HG02642 (cell line): ENCODE results near the gene ZNF813.
"Not testable (repeated sequence)": the region's sequence is repeated elsewhere in the genome, so short reads cannot be mapped to it uniquely, and the experiment has no call there.

Source experiments
- ATAC-seq: cut with Tn5 transposase; IDR thresholded peaks from one replicate; pipeline ENCODE4 v1.9.1; 2021; ENCODE audit warnings: mild to moderate bottlenecking; ENCODE audit not compliant: unreplicated experiment, poor library complexity

Gene ZNF813

GRCh38 chr19:53475470-53475869 lies 7.9 kb downstream of the ZNF813 start:
- not testable (repeated sequence) for ATAC-seq

- ATAC-seq = not testable (repeated sequence)
Measured at GRCh38 chr19:53483751-53484150, 16.2 kb downstream of the ZNF813 start.

- no peak for ATAC-seq
Measured at GRCh38 chr19:53485046-53486004, 17.8 kb downstream of the ZNF813 start.

GRCh38 chr19:53492153-53492552 lies 24.6 kb downstream of the ZNF813 start:
- ATAC-seq = no peak

GRCh38 chr19:53497311-53498023 lies 29.9 kb downstream of the ZNF813 start:
- not testable (repeated sequence) for ATAC-seq

- ATAC-seq = not testable (repeated sequence)
Measured at GRCh38 chr19:53498024-53498395, 30.5 kb downstream of the ZNF813 start.

GRCh38 chr19:53503151-53503550 lies 35.6 kb downstream of the ZNF813 start:
- not testable (repeated sequence) for ATAC-seq

- ATAC-seq = not testable (repeated sequence)
Measured at GRCh38 chr19:53503671-53504364, 36.3 kb downstream of the ZNF813 start.

- ATAC-seq = not testable (repeated sequence)
Measured at GRCh38 chr19:53504365-53504703, 36.8 kb downstream of the ZNF813 start.

- ATAC-seq = no peak
Measured at GRCh38 chr19:53504885-53505284, 37.4 kb downstream of the ZNF813 start.

- no peak for ATAC-seq
Measured at GRCh38 chr19:53506728-53507127, 39.2 kb downstream of the ZNF813 start.

- no peak for ATAC-seq
Measured at GRCh38 chr19:53507523-53508442, 40.2 kb downstream of the ZNF813 start.

- ATAC-seq = no peak
Measured at GRCh38 chr19:53509443-53509842, 41.9 kb downstream of the ZNF813 start.

- no peak for ATAC-seq
Measured at GRCh38 chr19:53509845-53510244, 42.3 kb downstream of the ZNF813 start.

- no peak for ATAC-seq
Measured at GRCh38 chr19:53511357-53511756, 43.8 kb downstream of the ZNF813 start.

GRCh38 chr19:53511933-53512374 lies 44.4 kb downstream of the ZNF813 start:
- no peak for ATAC-seq

- not testable (repeated sequence) for ATAC-seq
Measured at GRCh38 chr19:53515047-53515446, 47.5 kb downstream of the ZNF813 start.

- ATAC-seq = no peak
Measured at GRCh38 chr19:53517114-53517741, 49.7 kb downstream of the ZNF813 start.

- no peak for ATAC-seq
Measured at GRCh38 chr19:53518121-53518520, 50.6 kb downstream of the ZNF813 start.
